Activated CD8-positive, alpha-beta memory T cell treated with anti-CD3 and anti-CD28 coated beads, Interleukin-2, amount 50 U/mL, for 1 hour (primary cell): ENCODE data around the gene ZYG11A.
"Not testable (repeated sequence)": the region's sequence is repeated elsewhere in the genome, so short reads cannot be mapped to it uniquely, and the experiment has no call there.

Source experiments
- DNase-seq: peaks from one replicate; pipeline ENCODE4 v3.0.0-alpha.2; 2020; ENCODE audit errors: extremely low read depth

The ZYG11A gene

GRCh38 chr1:52842643-52843310 is at the start of gene ZYG11A:
TSS of gene ZYG11A (plus strand) at chr1:52842760. CDS start at chr1:52842884, 124 bp downstream.
- no peak for DNase-seq

- not testable (repeated sequence) for DNase-seq
Observed at GRCh38 chr1:52793717-52794116, 48.8 kb upstream of the ZYG11A start.

GRCh38 chr1:52795464-52795863 is 47.1 kb upstream of the ZYG11A start:
- DNase-seq = no peak

- DNase-seq = no peak
Observed at GRCh38 chr1:52798331-52798730, 44.2 kb upstream of the ZYG11A start.

- no peak for DNase-seq
Observed at GRCh38 chr1:52801011-52801410, 41.5 kb upstream of the ZYG11A start.

- not testable (repeated sequence) for DNase-seq
Observed at GRCh38 chr1:52804083-52804482, 38.5 kb upstream of the ZYG11A start.

- no peak for DNase-seq
Observed at GRCh38 chr1:52814465-52814864, 28.1 kb upstream of the ZYG11A start.

GRCh38 chr1:52820830-52821229 is 21.7 kb upstream of the ZYG11A start:
- DNase-seq = not testable (repeated sequence)

GRCh38 chr1:52825868-52826267 is 16.7 kb upstream of the ZYG11A start:
- DNase-seq = no peak

GRCh38 chr1:52834798-52835197 is 7.8 kb upstream of the ZYG11A start:
- DNase-seq = no peak

- DNase-seq = no peak
Observed at GRCh38 chr1:52836035-52836434, 6.5 kb upstream of the ZYG11A start.

- DNase-seq = not testable (repeated sequence)
Observed at GRCh38 chr1:52839175-52839574, 3.4 kb upstream of the ZYG11A start.

GRCh38 chr1:52845119-52845518 is 2.6 kb downstream of the ZYG11A start:
- DNase-seq = not testable (repeated sequence)

- DNase-seq = no peak
Observed at GRCh38 chr1:52848423-52848822, 5.9 kb downstream of the ZYG11A start.

- DNase-seq = no peak
Observed at GRCh38 chr1:52850951-52851350, 8.4 kb downstream of the ZYG11A start.

GRCh38 chr1:52852854-52853253 is 10.3 kb downstream of the ZYG11A start:
- no peak for DNase-seq

GRCh38 chr1:52855584-52855983 is 13.0 kb downstream of the ZYG11A start:
- no peak for DNase-seq

- no peak for DNase-seq
Observed at GRCh38 chr1:52856026-52856425, 13.5 kb downstream of the ZYG11A start.

- DNase-seq = no peak
Observed at GRCh38 chr1:52857443-52857842, 14.9 kb downstream of the ZYG11A start.

- no peak for DNase-seq
Observed at GRCh38 chr1:52862666-52863458, 20.3 kb downstream of the ZYG11A start.

GRCh38 chr1:52867087-52867863 is 24.7 kb downstream of the ZYG11A start:
- no peak for DNase-seq

- DNase-seq = not testable (repeated sequence)
Observed at GRCh38 chr1:52869727-52870126, 27.2 kb downstream of the ZYG11A start.
